ENCODE data around the gene CHD5. TPM values are rescaled to one million over a fixed set of nuclear protein-coding genes. Genes with fewer than 3 reads are reported as not detected.
A peak's percentile ranks its signal among the peaks of the same experiment; 100 is the strongest.

CHD5 gene
- total RNA-seq, 1 experiment from 2014 or later, result 0.98 TPM

DNA sequence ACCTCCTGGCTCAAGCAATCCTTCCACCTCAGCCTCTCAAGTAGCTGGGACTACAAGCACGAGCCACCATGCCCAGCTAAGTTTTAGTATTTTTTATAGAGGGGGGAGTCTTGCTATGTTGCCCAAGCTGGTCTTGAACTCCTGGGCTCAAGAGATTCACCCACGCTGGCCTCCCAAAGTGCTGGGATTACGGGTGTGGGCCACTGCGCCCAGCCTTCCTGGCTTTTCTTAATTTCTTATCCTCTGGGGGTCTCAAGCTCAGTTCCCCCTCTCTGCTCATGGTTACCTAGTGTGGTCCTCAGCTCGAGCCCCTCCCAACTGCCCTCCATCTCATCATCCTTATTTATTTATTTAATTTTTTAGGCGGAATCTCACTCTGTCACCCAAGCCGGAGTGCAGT is 22.1 kb upstream of the CHD5 start:
- DNase-seq (ENCODE audit: low spot score), result no peak

DNA sequence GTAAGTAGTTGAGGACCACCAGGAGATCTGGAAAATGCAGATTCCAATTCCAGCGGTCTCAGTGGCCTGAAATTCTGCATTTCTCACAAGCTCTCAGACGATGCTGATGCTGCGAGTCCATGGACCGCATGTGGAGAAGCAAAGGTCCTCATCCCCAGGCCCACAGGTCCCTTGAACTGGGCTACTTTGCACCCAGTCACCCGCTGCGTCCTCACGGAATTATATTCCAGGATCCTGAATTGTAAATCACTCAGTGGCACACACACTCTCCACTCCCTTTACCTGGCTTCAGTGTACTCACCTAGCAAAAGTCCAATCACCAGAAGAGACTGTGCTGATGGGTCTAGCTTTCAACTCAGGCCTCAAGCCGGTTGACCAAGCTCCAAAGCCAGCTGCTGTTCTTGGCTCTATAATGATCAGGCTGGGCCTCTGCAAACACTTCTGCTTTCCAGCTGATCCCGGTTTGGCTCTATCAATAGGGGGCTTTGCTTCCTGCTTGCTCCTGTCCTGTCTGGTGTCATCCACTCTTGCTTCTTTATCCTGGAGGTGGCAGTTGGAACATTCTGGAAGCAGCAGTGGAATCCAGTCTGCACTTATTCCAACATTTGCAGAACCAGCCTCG is 20.2 kb upstream of the CHD5 start:
- no peak for DNase-seq (ENCODE audit: low spot score)

DNA sequence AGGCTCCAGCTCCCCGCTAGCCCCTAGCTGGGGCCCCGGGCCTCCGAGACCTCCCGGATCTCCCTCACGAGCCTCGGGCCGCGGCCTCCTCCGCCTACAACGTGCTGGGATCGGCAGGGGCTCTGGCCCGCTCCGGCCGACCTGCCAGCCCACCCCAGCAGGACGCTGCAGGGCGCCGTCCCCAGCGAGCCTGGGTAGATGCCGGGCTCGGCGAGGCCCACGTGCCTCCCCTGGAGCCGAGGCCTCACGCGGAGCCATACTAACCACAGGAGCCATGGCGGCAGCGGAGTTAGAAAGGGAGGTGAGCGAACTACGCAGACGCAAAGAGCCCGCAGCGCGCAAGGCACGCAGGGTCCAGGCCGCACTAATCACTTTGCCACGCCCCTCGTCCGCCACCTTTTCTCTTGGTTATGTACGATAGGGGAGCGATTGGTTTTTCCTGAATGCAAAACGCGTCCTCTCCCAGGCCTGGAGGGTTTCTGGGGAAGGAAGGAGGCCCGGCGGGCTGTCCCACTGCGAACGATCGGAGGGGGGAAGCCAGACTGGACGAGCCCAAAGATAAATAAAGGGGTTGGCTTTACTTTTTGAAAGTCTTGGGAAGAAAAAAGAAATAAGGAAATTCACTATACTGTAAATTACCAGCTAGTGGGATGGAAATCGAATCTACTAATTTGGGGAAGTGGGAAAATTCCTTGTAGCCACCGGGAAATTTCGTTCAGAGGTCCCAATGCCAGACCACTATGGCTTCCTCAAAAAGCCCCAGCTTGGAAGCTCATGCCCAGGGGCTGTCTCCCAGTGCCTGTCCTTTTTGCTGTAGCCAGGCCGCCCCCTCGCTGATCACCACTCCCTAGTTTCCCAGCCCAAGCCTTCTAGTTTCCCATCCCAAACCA is 19.4 kb upstream of the CHD5 start, which contains the start of gene RPL22:
RPL22 (minus strand) TSS at position 298 of the 890 bp plus-strand sequence; CDS start at position 276, 22 bp downstream.
- DNase-seq (ENCODE audit: low spot score), result peak; percentile 93

DNA sequence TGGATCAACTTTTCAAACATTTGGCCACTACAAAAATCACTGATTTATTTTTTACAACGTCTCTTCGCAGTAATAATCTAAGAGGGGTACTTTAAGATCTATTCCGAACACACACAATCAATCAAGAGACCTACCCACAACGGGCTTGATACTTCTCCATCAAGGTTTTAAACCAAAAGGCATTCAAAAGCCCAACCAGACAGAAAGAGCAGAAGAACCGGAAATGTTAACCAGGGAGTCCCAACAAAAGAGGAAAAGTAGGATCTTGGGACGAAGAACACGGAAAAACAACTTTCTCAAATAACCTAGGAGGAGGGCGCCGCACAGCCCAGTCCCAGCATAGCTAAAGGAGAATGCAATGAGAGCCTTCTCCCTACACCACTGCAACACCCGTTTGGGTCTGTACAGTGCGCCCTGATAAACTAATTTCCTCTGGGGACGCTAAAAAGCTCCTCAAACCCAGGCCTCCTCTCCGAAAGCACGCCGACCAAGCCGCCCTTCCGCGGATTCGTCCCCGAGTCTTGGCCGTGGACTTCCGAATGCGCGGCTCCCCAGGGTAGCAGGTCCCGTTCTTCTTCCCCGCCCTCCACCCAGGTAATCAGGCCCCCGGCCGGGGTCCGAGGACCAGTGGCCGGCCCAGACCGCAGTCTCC is 18.7 kb upstream of the CHD5 start:
- no peak for DNase-seq (ENCODE audit: low spot score)

DNA sequence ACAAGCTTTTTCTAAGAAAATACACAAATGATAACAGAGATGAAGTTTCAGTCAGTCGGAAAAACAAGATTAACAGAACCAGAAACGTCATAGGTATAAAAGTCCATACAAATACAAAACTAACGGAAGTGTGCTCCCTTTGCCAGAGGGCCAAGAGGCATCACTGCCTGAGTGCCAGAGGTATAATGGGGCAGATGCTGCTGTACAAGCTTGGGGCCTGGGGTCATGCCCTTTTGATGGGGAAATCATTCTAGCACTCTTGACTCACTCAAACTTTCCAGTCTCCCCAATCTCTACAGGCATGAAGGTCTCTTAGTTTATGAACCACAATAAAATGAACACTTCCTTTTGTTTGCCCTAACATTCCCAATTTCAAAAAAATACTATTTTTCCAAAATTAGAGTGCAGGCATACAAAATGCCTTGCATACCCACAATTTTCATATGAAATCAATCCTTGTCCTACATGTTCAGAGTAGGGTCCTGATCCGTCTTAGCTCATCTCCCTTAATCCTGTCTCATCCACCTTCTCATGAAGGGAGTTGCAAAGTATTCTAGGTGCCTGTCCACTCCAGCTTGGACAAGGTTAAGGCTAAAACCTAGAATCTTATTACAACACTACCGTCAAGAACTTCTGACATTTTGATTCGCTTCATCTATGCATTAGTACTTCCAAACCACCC is 17.8 kb upstream of the CHD5 start:
- no peak for DNase-seq (ENCODE audit: low spot score)

DNA sequence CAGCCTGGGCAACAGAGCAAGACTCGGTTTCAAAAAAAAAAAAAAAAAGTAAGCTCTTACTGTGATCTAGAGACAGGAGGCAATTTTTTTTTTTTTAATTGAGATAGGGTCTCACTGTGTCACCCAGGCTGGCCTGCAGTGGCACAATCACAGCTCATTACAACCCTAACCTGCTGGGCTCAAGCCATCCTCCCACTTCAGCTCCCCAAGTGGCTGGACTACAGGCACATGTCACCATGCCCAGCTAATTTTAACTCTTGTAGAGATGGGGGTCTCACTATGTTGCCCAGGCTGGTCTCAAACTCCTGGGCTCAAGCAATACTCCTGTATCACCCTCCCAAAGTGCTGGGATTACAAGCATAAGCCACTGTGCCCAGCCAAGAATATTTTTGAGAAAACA is 11.8 kb upstream of the CHD5 start:
- no peak for DNase-seq (ENCODE audit: low spot score)

DNA sequence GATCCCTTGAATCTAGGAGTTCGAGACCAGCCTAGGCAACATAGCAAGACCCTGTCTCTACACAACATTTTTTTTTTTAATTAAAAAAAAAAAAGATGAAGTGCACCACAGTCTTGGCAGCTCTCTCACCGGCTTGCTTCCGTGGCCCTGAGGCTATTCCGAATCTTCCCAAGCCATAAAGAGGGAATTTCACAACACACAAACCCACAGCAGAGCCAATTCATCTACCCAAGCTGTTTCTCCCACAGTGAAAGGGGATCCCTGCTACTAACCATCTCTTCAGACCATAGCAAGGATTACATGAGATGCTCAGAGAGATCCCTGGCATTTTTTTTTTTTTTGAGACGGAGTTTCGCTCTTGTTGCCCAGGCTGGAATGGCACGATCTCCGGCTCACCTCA is 8.3 kb upstream of the CHD5 start:
- no peak for DNase-seq (ENCODE audit: low spot score)

DNA sequence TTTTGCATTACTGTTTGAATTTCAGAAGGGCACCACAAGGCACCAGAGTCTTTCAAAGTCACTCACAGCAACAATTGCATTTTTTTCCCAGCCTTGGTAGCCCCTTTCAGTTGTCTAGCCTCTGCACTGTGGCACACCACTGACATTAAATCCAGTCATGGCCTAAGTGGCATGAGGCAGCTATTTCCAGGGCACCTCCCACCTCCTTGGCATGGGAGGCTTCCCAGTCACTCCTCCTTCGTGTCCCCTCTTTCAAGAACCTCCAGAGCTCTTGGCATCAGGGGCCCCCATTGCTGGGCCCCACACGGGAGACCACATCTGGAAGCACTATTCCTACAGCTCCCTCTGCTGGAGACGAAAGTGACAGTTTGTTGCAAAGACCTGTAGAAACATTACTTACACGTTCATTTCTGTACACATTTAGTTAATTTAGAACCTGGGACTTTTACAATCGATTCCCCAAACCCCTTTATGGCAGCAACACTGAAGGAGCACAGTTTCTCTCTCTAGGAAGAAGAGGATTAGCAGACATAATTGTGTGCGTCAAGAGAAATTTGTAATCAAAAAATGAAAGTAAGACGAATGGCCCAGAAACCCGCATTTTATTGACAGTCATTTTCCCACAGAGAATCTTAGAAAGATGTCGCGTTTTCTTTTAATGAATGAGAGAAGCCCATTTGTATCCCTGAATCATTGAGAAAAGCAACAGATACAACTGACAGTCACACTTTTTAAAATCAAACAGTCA is 5.7 kb upstream of the CHD5 start:
- DNase-seq (ENCODE audit: low spot score), result no peak

DNA sequence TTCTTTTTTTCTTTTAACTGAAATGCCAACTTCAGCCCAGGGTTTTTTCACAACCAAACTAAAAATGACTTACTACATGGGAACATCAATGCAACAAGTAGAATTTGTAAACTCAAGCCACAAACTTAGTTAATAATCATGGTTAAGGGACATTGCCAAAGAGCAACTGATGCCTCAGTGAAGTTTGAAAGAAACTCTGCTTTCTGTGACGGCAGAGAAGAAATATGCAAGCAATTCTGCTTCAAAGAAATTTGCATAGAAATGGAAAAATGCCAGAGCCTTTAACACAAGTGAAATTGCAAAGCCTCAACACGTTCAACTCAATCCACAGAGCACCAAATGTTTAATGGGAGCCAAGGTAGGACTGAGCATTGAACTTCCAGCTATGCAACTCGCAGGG is 5.0 kb upstream of the CHD5 start:
- peak; percentile 16 for DNase-seq (ENCODE audit: low spot score)

DNA sequence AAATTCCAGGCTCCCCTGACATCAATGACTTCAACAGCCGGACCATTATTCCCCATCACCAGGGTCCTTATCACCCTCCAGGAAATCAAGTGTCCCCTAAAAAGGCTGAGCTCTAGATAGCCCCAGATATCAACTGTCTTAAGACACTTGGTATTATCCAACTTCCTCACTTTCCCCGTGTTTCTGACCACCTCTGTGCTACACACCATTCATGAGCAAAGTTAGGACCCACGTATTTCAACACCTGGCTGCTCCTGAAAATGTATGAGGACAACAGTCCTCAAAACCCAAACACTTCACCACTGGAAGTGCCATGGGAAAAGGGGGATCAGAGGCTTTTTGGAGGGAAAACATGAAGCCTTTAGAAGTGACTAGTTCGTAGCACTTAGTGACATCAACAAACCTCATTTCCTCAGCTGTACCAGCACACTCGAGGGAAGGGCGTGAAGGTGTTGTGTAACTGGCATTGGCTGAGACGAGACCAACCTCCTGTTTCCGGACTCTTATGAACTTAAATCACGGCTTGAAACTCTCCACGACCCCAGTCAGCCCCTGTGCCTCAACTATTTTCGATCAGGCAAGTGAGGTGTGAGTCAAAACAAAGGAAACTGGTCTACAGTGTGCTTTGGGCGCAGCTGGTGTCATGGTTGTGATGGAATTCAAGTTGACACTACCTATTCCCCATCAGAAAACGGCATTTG is 4.1 kb upstream of the CHD5 start:
- DNase-seq (ENCODE audit: low spot score), result no peak

DNA sequence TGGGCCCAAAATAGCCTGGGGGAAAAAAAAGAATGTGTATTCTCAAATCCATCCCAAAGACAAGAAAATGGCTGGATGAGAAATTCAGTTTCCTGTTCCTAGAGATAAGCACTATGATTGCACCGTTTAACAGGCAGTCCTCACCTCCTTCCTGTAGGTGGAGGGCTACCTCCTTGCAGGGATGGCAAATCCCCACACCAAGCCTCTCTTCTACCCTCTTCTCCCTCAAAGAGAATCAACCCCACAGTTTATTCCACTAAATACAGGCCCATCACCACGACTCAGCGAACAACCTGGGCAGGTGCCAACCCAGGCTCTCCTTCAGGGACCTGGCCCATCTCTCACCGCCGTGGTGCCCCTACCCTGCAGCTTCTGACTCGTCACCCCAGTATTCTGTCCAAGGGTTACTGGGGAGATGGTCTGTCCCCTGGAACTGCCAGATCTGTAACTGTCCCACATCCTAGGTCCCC is 3.4 kb upstream of the CHD5 start:
- DNase-seq (ENCODE audit: low spot score), result no peak

DNA sequence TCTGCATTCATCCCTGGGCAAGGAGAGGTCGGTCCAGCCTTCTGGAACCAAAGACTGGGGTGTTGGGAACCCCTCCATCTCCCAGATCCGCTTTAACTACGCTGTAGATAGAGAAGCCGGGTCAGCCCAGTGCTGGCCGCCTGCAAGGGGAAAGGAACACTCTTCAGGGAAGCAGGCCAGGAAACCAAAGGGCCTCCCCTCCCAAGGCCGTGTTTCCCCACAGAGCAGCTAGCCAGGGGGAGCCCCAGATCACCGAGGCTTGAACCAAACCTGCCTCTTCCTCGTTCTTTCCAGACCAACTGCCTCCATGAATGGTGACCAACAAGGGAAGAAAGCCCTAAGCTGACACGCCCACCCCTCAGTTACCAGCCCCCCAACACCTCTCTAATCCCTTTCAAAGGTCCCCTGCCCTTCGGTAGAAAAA is 1.2 kb upstream of the CHD5 start:
- no peak for DNase-seq (ENCODE audit: low spot score)

DNA sequence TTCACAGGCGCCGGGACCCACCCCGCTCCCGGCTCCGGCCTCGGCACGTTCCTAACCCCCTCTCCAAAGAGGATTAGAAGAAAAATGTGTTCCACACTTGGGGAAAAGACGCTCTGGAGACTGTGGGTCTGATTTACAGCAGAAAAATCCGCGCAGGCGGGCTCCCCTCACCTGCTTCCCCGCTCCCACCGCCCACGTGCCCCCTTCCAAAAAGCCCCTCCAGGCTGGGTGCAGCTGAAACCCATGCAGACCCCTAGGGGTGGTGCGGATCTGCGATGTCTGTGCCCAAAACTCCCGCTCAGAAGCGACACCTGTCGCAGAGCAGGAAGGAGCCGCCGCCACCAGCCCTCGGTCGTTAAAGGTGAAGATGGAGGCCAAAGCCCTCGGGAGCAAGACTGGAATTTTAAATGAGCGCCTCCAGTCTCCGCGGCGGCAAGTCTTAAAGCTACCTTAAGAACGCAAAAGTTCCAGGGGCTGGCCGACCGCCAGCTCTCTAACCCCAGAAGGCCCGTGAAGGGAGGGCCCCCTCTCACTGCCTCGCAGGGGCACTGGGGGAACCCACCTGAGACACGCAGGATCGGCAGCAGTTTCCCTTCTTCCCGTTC is 688 bp upstream of the CHD5 start:
- no peak for DNase-seq (ENCODE audit: low spot score)

DNA sequence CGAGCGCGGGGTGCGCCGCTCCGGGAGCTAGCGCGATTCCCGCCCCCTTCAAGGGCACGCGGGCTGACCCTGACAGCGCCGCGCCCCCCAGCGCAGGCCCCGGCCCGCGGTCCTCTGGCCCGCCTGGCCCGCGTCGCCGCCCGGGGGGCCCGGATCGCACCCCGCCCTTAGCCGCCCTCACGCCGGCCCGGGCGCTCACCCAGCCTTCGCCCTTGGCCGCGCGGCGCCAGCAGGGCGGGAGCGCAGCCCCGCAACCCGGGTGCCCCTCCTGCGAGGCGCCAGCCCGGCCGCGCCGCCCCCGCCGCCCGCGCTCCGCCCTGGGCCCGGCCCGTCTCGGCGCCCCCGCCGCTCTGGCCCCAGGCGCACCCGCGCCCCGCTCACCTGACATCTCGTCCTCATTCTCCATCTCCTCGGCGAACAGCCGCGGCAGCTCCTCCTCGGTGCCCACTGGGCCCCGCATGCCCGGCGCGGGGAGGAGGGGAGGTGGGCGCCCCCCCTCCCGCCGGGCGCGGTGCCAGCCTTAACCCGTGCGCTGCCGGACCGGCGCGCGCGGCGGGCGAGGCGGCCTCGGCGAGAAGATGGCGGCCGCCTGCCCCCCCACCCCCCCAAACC is 451 bp downstream of the CHD5 start:
- no peak for DNase-seq (ENCODE audit: low spot score)

DNA sequence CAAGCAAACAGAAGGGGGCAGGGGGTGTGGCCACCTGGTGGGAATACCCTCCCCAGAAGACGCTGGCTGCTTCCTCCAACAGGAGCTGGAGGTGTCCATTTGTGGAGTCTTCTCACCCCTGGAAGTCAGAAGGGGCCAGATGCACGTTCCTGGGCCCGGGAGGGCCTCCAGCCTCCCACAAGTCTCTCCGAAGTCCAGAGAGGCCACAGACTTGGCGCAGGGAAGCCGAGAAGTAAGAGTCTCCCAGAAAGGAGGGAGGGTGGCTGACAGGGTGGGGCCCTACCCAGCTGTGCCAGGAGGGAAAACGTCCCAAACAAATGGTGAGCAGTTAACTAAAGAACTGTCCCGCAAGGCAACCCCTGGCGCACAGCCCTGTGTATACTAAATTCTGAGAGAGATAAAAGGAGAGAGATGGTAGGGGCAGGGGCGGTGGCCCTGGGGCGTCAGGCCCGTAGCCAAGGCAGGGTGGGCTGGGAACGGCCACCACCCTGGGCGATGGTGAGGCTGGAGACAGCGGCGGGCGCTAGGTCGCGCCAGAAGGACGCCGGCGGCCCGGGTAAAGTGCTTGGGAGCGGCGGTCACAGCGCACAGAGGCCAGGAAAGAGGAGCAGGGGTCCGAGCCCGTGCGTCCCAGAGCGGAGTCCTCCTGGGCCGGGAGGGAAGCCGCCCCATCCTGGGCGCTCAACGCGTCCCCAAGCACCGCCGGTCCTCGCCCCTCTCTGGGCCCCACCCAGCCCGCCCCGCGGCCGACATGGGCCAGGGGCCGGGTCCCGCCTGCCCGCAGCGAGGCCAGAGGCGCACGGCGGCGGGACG is 1.2 kb downstream of the CHD5 start:
- DNase-seq (ENCODE audit: low spot score), result no peak

DNA sequence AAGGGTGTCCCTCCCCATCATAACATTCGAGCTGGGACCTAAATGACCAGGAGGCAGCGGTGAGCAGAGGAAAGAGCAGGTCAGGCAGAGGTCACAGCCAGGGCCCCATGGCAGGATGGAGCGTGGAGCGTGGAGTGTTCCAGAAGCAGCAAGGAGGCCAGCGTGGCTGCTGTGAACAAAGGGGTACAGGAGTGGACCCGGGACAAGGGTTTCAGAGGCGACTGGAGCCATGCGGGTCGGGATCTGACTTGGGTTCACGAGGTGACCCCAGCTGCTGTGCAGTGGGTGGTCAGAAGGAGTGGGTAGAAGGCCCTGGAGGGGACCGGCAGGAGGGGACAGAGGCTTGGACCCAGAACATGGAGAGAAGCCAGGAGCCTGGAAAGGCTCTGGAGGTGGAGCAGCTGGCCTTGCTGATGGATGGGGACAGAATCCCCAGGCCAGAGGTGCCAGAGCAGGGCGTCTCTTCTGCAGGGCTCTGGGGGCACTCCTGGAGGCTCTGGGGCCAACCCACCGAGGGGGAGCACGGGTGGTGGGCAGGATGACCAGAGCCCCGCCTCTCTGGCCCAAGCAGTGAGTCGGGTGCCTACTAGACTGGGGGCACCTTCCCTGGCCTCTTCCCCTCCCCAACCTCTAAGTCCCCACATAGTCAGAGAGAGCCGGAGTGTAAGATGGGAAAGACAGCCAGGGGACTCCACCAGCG is 2.3 kb downstream of the CHD5 start:
- DNase-seq (ENCODE audit: low spot score), result no peak

DNA sequence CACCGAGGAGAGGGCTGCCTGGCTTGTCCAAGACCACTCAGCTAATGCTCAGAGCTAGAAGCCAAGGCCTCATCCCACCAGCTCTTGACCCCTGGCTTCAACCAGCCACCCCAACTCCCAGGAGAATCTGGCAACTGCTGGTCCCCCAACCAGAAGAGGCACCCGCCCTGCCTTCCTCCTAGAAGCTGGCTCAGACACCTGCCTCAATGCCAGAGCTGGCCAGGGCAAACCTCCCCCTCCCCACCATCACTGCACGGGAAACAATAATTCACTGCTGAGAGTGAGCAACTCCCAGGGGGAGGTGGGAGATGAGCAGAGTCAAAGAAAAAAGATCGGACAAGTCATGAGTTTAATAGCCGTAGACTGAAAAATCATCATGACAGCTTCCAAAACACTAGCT is 3.3 kb downstream of the CHD5 start:
- DNase-seq (ENCODE audit: low spot score), result no peak

DNA sequence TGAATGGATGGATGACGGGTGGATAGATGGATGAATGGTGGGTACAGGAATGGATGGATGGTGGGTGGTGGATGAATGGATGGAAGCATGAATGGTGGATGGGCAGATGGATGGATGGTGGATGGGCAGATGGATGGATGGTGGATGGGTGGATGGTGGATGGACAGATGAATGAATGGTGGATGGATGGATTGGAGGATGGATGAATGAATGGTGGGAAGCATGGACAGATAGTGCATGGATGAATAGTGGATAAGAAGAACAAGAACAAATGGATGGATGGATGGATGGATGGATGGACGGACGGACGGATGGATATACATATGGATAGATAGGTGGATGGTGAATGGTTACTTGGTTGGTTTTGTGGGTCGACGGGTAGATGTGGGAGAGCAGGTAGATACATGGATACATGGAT is 4.7 kb downstream of the CHD5 start:
- DNase-seq (ENCODE audit: low spot score), result no peak

Measured in A172 (cell line).